ENCODE measurements around the gene PCDH15.

DNA sequence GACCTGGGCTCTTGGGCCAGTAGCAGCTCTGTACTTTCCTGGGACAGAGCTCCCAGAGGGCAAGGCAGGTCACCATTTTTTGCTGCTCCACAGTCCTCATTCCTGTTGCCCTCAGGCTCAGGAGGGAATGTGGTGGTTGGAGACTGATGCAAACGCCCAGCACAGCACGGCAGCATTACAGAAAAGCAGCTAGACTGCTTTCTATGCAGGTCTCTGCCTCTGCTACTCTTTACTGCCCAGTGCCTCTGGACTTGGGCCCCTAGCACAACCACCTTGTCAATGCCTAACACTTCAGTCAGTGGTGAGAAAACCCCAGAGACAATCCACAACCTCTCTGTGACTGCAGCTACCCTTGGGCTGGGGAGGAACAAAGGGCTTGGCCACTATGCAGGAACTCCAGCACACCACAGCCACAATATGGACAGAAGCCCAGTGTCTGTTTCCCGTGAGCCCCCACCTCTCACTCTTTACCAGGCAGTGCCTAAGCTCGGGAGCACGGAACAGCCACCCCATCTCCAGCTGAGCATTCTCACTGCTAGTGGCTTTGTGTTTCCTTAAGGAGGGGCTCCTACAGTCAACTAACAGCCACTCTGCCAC, 790.6 kb downstream of the PCDH15 start:
- TF ChIP-seq MXI1 (IDR thresholded peaks at IDR 0.05; ENCODE audit: low read depth, low read length) = no peak
- TF ChIP-seq POLR2AphosphoS5 (IDR thresholded peaks at IDR 0.05; ENCODE audit: low read depth, low read length) = no peak
- no peak for TF ChIP-seq CTCF (IDR thresholded peaks at IDR 0.05)
